Measurements from ENCODE around the gene RSRC2. TPM values are rescaled to one million over a fixed set of nuclear protein-coding genes. Genes with fewer than 3 reads are reported as not detected.

RSRC2 gene
- total and polyA plus RNA-seq, 9 of the 15 experiments (the other 6 are each of a cell fraction or from before 2014, with no cell fraction given): 52.6 to 123 (median 80.3) TPM

DNA sequence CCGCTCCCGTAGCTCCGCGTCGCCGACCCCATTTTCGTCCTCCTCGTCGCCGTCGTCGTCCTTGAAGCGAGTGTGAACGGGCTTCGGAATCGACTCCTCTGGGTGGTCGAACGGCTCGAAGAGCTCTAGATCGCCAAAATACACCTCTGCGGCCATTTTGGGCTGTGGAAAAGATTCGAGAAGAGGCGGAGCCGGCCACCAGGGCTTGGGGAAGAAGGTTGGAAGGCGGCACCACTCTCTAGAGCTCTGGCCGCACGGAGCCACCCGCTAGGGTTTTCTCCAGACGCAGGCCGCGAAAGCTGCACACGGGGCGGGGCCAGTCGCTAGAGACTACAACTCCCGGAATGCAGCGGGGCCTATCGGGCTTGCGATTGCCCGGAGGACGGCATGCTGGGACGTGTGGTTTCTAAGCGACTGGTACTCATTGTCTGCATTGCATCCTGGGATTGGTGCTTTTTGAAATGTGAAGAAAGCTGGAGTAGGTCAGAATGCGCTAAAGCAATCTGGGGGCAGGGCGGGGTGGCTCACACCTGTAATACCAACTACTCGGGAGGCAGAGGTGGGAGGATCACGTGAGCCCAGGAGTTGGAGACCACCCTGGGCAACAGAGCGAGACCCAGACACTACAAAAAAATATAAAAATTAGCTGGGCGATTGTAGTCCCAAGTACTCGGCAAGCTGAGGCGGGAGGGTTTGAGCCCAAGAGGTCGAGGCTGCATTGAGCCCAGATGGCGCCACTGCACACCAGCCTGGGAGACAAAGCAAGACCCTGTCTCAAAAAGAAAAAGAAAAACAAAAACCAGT, 25.8 kb downstream of the RSRC2 start, which contains the start of gene ZCCHC8 (continued):
- TF ChIP-seq JUNB (CRISPR knock-in tag; conservative IDR thresholded peaks at IDR 0.05) (no peak), CEBPB (tag; IDR thresholded peaks at IDR 0.05) (0 out of 2 replicates have a peak, but pooled peaks have one; percentile 40), SMAD4 (CRISPR knock-in tag; conservative IDR thresholded peaks at IDR 0.05) (no peak), BMI1 (IDR thresholded peaks at IDR 0.05; ENCODE audit: low read length) (no peak), CREBBP (IDR thresholded peaks at IDR 0.05; ENCODE audit: low read depth, low read length) (no peak), ATF1 (CRISPR knock-in tag; IDR thresholded peaks at IDR 0.05) (no peak), ATF1 (tag; IDR thresholded peaks at IDR 0.05) (peak; percentile 60), FOXM1 (IDR thresholded peaks at IDR 0.05; ENCODE audit: low read depth) (peak; percentile 90), FOXM1 (CRISPR knock-in tag; IDR thresholded peaks at IDR 0.05; ENCODE audit: low read depth) (no peak), POLR2AphosphoS2 (IDR thresholded peaks at IDR 0.05; ENCODE audit: low read length) (peak; percentile 89; the same call in 1 of the 2 replicates), FOS (IDR thresholded peaks at IDR 0.05; ENCODE audit: extremely low read depth, insufficient read length) (no peak), CHCHD3 (CRISPR knock-in tag; IDR thresholded peaks at IDR 0.05) (no peak), ZNF444 (CRISPR knock-in tag; IDR thresholded peaks at IDR 0.05) (no peak; the same call in 1 of the 2 replicates), TAL1 (IDR thresholded peaks at IDR 0.05) (no peak), SREBF2 (CRISPR knock-in tag; IDR thresholded peaks at IDR 0.05) (no peak), NFXL1 (CRISPR knock-in tag; IDR thresholded peaks at IDR 0.05) (no peak), CHD2 (IDR thresholded peaks at IDR 0.05; ENCODE audit: low read depth, low read length) (no peak), HDAC8 (tag; IDR thresholded peaks at IDR 0.05) (no peak), POLR2G (IDR thresholded peaks at IDR 0.05; ENCODE audit: low read depth, low read length) (peak; percentile 99)
- TF ChIP-seq, protein P1, sequence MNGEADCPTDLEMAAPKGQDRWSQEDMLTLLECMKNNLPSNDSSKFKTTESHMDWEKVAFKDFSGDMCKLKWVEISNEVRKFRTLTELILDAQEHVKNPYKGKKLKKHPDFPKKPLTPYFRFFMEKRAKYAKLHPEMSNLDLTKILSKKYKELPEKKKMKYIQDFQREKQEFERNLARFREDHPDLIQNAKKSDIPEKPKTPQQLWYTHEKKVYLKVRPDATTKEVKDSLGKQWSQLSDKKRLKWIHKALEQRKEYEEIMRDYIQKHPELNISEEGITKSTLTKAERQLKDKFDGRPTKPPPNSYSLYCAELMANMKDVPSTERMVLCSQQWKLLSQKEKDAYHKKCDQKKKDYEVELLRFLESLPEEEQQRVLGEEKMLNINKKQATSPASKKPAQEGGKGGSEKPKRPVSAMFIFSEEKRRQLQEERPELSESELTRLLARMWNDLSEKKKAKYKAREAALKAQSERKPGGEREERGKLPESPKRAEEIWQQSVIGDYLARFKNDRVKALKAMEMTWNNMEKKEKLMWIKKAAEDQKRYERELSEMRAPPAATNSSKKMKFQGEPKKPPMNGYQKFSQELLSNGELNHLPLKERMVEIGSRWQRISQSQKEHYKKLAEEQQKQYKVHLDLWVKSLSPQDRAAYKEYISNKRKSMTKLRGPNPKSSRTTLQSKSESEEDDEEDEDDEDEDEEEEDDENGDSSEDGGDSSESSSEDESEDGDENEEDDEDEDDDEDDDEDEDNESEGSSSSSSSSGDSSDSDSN (IDR thresholded peaks at IDR 0.05; ENCODE audit: borderline replicate concordance in 1 of 2, low read depth in 2 of 2, low read length in 2 of 2): peak; percentile 87 to 91
- TF ChIP-seq, protein P2, sequence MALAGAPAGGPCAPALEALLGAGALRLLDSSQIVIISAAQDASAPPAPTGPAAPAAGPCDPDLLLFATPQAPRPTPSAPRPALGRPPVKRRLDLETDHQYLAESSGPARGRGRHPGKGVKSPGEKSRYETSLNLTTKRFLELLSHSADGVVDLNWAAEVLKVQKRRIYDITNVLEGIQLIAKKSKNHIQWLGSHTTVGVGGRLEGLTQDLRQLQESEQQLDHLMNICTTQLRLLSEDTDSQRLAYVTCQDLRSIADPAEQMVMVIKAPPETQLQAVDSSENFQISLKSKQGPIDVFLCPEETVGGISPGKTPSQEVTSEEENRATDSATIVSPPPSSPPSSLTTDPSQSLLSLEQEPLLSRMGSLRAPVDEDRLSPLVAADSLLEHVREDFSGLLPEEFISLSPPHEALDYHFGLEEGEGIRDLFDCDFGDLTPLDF (CRISPR knock-in tag; IDR thresholded peaks at IDR 0.05): peak; percentile 74; the same call in 1 of the 2 replicates
- TF ChIP-seq, protein P3, sequence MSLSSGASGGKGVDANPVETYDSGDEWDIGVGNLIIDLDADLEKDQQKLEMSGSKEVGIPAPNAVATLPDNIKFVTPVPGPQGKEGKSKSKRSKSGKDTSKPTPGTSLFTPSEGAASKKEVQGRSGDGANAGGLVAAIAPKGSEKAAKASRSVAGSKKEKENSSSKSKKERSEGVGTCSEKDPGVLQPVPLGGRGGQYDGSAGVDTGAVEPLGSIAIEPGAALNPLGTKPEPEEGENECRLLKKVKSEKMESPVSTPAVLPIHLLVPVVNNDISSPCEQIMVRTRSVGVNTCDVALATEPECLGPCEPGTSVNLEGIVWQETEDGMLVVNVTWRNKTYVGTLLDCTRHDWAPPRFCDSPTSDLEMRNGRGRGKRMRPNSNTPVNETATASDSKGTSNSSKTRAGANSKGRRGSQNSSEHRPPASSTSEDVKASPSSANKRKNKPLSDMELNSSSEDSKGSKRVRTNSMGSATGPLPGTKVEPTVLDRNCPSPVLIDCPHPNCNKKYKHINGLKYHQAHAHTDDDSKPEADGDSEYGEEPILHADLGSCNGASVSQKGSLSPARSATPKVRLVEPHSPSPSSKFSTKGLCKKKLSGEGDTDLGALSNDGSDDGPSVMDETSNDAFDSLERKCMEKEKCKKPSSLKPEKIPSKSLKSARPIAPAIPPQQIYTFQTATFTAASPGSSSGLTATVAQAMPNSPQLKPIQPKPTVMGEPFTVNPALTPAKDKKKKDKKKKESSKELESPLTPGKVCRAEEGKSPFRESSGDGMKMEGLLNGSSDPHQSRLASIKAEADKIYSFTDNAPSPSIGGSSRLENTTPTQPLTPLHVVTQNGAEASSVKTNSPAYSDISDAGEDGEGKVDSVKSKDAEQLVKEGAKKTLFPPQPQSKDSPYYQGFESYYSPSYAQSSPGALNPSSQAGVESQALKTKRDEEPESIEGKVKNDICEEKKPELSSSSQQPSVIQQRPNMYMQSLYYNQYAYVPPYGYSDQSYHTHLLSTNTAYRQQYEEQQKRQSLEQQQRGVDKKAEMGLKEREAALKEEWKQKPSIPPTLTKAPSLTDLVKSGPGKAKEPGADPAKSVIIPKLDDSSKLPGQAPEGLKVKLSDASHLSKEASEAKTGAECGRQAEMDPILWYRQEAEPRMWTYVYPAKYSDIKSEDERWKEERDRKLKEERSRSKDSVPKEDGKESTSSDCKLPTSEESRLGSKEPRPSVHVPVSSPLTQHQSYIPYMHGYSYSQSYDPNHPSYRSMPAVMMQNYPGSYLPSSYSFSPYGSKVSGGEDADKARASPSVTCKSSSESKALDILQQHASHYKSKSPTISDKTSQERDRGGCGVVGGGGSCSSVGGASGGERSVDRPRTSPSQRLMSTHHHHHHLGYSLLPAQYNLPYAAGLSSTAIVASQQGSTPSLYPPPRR (CRISPR knock-in tag; IDR thresholded peaks at IDR 0.05; ENCODE audit: borderline replicate concordance): 0 out of 2 replicates have a peak, but pooled peaks have one; percentile 66

Data from K562 (cell line).